Forelimb muscle (tissue), 1 donor: ENCODE data around the gene BAIAP2. TPM values are rescaled to one million over a fixed set of nuclear protein-coding genes. Genes with fewer than 3 reads are reported as not detected.
"Not testable (repeated sequence)": the region's sequence is repeated elsewhere in the genome, so short reads cannot be mapped to it uniquely, and the experiment has no call there.

ENCODE experiments used
- DNase-seq: peaks from one replicate; pipeline ENCODE4 v3.0.0-alpha.2; 2013; ENCODE audit warnings: low read depth
- polyA plus RNA-seq: library from polyadenylated mRNA; unstranded; fragments of 120-200 nt; gene quantifications from one replicate; pipeline ENCODE4 v1.2.1, GENCODE V29; 2013; ENCODE audit not compliant: insufficient read length

Gene BAIAP2
- polyA plus RNA-seq, 1 donor: 15.4 TPM

- DNase-seq: no peak
Measured at GRCh38 chr17:81000631-81001357, 34.2 kb upstream of the BAIAP2 start.

GRCh38 chr17:81002013-81002384 is 33.0 kb upstream of the BAIAP2 start:
- DNase-seq: no peak

GRCh38 chr17:81002409-81003361 is 32.3 kb upstream of the BAIAP2 start:
- no peak for DNase-seq

- DNase-seq: no peak
Measured at GRCh38 chr17:81003711-81004475, 31.1 kb upstream of the BAIAP2 start.

- DNase-seq: no peak
Measured at GRCh38 chr17:81006891-81007290, 28.1 kb upstream of the BAIAP2 start.

GRCh38 chr17:81008140-81008539 is 26.8 kb upstream of the BAIAP2 start:
- DNase-seq: no peak

GRCh38 chr17:81009136-81009535 is 25.8 kb upstream of the BAIAP2 start:
- DNase-seq: no peak

- DNase-seq: no peak
Measured at GRCh38 chr17:81010935-81011334, 24.0 kb upstream of the BAIAP2 start.

GRCh38 chr17:81011951-81012350 is 23.0 kb upstream of the BAIAP2 start:
- DNase-seq: no peak

GRCh38 chr17:81012574-81013447 is 22.1 kb upstream of the BAIAP2 start:
- DNase-seq: no peak

- DNase-seq: no peak
Measured at GRCh38 chr17:81013642-81014041, 21.3 kb upstream of the BAIAP2 start.

- DNase-seq: no peak
Measured at GRCh38 chr17:81015136-81015535, 19.8 kb upstream of the BAIAP2 start.

- DNase-seq: no peak
Measured at GRCh38 chr17:81016575-81016974, 18.4 kb upstream of the BAIAP2 start.

- DNase-seq: not testable (repeated sequence)
Measured at GRCh38 chr17:81017330-81017729, 17.6 kb upstream of the BAIAP2 start.

- DNase-seq: no peak
Measured at GRCh38 chr17:81018044-81018802, 16.7 kb upstream of the BAIAP2 start.

GRCh38 chr17:81019563-81020442 is 15.1 kb upstream of the BAIAP2 start:
- DNase-seq: no peak

- no peak for DNase-seq
Measured at GRCh38 chr17:81020443-81020766, 14.5 kb upstream of the BAIAP2 start.

GRCh38 chr17:81020767-81021497 is 14.0 kb upstream of the BAIAP2 start:
- no peak for DNase-seq
